HG03025 (cell line): Measurements from ENCODE around the gene MANEA.
"Not testable (repeated sequence)": the region's sequence is repeated elsewhere in the genome, so short reads cannot be mapped to it uniquely, and the experiment has no call there.

Experiments used
- ATAC-seq: cut with Tn5 transposase; IDR thresholded peaks from one replicate; pipeline ENCODE4 v1.9.1; 2021; ENCODE audit warnings: mild to moderate bottlenecking, moderate library complexity; ENCODE audit not compliant: unreplicated experiment, low FRiP score

The MANEA gene

DNA sequence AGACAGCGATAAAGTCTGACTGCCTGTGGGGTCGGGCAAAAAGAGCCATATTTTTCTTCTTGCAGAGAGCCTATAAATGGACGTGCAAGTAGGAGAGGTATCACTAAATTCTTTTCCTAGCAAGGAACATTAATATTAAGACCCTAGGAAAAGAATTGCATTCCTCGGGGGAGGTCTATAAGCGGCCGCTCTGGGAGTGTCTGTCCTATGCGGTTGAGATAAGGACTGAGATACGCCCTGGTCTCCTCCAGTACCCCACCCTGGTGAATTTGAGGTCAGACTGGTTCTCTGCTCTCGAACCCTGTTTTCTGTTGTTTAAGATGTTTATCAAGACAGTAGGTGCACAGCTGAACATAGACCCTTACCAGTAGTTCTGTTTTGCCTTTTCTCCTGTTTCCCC, 6.9 kb downstream of the MANEA start:
- not testable (repeated sequence) for ATAC-seq

DNA sequence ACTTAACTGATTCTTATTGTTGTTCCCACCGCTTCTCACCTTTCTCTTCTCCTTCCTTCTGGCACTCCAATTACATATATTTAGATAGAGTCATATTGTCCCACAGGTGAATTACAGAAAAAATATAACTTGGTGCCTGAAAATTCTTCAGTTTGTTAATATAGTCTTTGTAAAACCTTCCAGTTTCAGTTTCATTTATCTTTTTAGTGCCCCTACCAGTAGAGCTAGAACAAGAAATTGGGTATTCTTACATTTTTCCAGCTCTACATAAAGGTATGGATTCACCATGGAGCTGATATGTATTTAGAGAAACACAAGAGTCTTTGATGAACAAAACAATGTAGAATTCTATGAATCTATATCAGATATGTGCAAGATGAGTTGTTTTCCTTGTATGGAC, 10.7 kb downstream of the MANEA start:
- no peak for ATAC-seq

DNA sequence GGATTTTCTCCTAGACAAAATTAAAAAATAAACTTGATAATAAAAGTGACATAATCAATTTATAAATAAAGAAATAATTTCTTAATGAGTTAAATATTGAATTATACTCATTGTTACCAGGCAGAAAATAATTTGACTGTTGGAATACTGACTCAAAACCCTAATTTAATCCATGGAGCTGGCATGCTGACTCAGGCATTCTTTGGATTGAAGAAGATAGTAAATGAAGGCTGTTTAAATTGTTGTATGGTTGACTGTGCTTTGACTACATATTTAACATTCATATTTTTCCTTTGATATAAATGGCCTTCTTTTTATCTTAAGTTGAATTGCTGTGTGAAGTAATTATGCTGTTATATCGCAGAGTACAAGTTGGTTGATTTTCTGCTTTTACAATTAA, 11.7 kb downstream of the MANEA start:
- no peak for ATAC-seq

DNA sequence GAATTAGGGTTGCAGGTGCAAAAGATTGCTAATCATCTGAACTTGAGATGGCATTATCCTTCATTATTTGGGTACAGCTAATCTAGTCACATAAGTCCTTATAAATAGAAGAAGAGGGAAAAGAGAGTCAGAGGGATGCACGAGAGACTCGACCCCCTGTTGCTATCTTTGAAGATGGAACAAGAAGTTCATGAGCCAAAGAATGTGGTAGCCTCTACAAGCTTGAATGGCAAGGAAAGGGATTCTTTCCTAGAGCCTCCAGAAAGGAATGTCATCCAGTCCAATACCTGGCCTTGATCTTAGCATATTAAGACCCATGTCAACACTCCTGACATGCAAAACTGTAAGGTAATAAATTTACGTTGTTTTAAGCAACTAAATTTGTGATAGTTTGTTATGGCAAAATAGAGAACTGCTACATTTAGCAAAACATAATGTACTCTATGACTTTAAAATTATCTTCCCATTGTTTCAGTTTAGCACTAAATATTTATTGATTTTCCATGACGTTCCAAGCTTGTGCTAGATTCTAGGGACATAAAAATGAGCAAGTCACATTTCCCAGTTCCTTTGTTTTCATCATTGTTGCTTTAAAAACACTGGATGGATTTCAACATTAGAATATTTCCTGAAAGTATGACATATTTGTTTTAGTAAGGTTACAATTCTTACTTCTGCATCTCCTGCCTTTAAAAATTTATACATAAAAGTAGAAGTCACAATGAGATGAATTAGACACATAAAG, 12.7 kb downstream of the MANEA start:
- no peak for ATAC-seq

DNA sequence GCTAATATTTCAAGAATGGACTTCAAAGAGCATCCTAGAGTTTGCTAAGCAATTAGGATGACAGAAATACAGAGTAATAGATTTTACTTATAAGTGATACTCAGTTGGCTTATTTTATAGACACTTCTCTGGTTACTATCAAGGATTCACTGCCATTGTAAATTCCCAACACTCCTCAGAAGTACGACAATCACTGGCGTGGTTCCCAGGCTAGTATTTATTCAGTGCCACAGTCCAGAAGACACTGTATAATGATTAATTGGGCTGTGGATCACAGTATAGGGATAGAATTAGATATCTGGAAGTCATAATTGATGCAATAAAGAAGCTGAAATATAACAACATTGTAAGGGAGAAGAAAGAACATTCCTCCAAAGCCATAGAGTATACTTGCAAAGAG, 15.7 kb downstream of the MANEA start:
- ATAC-seq = no peak

DNA sequence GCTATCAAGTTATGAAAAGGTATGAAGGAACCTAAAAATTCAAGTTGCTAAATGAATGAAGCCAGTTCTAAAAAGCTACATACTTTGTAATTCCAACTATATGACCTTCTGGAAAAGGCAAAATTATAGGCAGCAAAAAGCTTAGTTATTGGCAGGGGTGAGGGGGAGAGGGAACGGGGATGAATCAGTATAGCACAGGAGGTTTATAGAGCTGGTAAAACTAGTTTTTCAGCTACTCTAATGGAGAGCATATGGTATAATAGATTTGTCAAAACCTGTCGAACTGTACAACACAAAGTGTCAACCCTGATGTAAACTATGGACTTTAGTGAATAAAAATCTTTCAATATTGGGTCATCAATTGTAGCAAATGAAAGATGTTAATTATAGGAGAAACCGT, 18.7 kb downstream of the MANEA start:
- no peak for ATAC-seq

DNA sequence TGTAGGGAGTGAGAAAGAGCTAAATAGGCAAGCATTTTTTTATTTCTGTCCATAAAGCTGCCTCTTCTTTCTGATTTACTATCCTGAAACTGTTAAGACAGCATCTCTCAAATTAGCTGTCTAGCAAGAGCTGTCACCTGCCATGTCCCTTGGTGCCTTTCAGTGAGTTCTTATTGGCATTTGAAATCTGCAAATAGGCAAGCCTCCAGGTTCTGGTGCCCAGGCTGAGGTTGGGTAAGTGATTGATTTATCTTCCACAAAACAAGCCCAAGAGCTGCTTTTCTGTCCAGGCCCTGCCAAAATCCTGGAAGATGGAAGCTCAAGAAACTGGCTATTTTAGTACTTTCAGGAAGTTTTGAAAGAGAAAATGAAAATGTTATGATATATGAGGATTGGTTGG, 22.4 kb downstream of the MANEA start:
- ATAC-seq = no peak

DNA sequence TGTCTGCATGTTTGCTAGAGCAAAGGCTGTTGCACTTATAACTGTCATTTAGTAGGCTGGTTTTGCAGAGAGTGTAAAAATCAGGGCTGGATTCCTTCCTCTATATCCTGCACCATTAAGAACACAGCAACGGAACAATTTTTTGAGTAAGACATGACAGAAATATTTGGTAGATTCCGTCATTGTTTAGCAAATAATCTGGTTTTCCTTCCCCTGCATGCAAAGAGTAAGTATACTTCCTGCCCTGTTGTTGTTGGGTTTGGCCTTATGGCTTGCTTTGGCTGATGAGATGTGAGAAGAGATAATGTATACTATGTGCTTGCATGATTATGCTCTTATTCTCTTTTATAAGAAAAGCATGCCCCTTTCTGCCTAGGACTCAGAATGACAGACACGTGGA, 23.8 kb downstream of the MANEA start:
- ATAC-seq = no peak

DNA sequence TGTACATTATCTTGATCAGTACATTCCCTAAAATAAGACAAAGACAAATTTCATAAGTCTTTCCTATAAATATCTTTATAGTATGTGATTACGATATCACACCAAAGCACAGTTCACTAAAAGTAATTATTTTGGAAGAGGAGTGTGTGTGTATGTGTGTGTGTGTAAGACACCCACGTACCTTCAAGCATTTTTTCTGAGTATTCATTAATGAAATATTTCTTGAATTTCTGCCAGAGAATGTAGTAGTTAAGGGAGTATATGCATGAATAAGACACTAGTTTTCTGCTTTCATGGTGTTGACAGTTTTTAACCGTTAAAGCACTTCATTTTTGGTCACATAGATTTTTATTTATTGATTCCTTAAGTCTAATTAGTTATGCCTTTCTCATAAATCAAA, 36.8 kb downstream of the MANEA start:
- no peak for ATAC-seq

DNA sequence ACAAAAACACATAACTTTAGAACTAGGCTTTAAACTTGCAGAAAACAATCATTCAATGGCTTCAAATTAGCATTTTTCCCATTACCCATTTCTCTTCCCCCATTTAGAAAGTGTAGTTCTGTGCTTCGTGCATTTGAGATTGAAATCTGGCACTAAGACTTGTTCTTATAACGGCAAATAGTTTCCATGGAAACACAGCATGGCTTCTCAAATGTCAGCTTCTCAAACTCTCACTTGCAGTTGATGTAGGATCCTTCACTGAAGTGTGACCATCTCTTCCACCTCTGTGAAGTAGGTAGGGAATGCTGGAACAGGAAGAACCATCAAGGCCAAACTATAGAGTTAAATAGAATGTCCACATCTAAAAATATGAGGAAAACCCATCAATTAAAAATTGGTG, 52.2 kb downstream of the MANEA start:
- ATAC-seq = no peak

DNA sequence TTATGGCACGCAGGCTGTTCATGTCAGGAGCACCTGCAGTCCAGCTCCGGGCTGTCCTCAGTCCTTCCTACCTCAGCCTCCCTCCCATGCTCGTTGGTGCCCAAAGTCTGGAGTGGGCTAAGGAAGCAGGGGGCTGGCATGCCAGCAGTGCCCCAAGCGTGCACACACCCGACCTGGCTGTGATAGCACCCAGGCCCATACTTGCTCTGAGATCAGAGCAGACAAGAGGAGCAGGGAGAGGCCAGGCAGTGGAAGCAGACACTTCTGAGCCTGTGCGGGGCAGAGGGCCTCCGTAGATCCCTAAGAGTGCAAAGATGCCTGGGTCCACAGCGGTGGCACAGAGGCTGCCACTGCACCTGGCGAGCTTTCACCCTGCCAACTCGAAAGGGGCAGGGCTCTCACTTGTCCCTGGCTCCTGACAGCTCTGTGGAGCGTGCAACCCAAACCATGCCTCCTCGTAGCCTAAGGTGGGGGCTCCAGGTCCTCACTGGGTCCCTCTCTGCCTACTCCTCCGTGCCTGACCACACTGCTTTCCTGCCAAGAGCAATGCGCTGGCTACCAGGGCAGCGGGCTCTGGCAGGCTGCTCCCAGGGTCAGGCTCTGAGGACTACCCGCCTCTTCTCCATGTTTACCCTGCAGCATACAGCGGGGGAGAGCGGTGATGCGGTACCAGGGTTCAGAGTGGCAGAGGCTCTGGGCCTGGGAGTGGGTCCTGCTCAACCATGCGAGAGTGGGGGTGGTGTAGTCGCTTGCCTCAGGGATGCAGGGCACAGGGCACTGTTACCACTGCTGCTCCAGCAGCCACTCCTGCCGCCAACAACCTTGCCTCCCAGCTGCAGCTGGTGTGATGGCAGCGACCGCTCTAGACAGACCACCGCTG, 59.5 kb downstream of the MANEA start:
- no peak for ATAC-seq

DNA sequence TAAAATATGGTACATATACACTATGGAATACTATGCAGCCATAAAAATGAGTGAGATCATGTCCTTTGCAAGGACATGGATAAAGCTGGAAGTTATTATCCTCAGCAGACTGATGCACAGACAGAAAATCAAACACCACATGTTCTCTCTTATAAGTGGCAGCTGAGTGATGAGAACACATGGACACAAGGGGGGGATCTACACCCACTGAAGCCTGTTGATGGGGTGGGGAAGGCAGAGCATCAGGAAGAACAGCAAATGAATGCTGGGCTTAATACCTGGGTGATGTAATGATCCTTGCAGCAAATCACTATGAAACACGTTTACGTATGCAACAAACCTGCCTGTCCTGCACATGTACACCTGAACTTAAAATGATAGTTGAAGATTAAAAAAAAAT, 71.3 kb downstream of the MANEA start:
- ATAC-seq = no peak

DNA sequence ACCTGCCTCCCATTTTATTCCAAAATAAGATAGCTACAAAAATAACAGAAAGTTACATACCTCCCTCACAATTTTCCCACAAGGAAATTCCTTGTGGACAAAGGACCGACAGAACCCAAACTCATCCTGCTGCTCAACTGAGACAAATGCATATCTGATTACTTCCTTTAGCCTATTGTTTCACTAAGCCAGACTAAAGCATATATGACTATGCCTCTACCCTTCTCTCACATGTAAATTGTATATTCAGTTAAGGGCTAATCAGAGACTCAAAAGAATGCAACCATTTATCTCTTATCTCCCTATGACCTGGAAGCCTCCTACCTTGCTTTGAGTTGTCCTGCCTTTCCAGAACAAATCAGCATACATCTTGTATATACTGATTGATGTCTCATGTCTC, 72.1 kb downstream of the MANEA start:
- no peak for ATAC-seq

DNA sequence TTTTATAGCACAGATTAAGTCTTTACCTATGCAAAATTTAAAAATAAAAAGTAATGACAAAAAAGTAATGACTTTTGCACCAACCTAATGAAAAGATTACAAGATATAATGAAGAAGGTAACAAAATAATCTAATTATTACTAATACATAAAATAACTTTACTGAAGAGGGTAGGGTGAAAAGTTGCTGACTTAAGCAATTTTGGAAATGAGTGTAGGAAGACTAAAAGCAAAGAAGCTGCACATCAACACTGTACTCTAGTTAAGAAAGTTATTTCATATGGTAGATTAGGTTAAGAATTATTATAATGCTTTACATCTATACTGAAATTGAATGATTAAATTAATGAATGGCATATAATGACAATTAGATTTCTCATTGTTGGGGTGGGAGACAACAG, 76.8 kb downstream of the MANEA start:
- ATAC-seq = no peak

DNA sequence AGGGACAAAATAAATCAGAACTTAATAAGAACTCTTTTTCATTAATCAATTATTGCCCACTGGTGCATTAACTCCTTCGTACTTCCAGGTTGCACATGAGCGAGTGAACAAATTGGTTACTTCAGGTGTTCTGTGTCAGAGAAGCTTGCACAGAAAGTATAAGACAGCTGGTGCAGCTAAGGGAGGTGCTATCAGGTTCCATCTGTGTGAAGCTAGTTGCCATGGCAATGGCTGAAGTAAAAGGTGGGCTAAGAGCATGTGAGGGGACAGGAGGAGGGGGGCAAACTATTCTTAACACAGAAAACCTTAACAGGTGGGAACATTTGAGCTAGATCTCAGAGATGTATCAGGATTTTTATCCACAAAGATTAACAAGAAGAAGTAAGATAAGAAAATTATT, 81.6 kb downstream of the MANEA start:
- no peak for ATAC-seq
